CD8-positive, alpha-beta memory T cell (primary cell): Measurements from ENCODE around the gene ZBTB7B. TPM values are rescaled to one million over a fixed set of nuclear protein-coding genes. Genes with fewer than 3 reads are reported as not detected.

ENCODE experiments used
- CTCF ChIA-PET: fragments of 350-600 bp; sonication (Branson Sonifier 250); formaldehyde crosslinking; loops from one replicate; lab custom pipeline; 2021; ENCODE audit warnings: antibody characterized with exemption; lab: Charles Lee
- POLR2A ChIA-PET: fragments of 350-600 bp; sonication (Branson Sonifier 250); formaldehyde crosslinking; loops from one replicate; lab custom pipeline; 2021; ENCODE audit warnings: antibody characterized with exemption; lab: Charles Lee
- DNase-seq, 5 donors: peaks; one replicate each; pipeline versions ENCODE4 v3.0.0 to v3.0.0-alpha.2; 2020 to 2022; ENCODE audit warnings: mixed read lengths in 1 of 5
- H3K27ac ChIP-seq: one replicate; pipeline ENCODE4 v1.7.0; 2013; ENCODE audit warnings: low read depth, mild to moderate bottlenecking, low read length, moderate library complexity
- H3K27me3 ChIP-seq: 2 replicates; pipeline ENCODE4 v1.7.0; 2013; ENCODE audit warnings: low read length, mild to moderate bottlenecking; ENCODE audit not compliant: insufficient read depth, poor library complexity, severe bottlenecking
- H3K36me3 ChIP-seq: 2 replicates; pipeline ENCODE4 v1.7.0; 2013; ENCODE audit warnings: mild to moderate bottlenecking, low read length, moderate library complexity; ENCODE audit not compliant: insufficient read depth
- H3K4me1 ChIP-seq: 2 replicates; pipeline ENCODE4 v1.7.0; 2013; ENCODE audit warnings: mild to moderate bottlenecking, low read length, moderate library complexity; ENCODE audit not compliant: insufficient read depth
- H3K4me3 ChIP-seq: 2 replicates; pipeline ENCODE4 v1.7.0; 2013; ENCODE audit warnings: mild to moderate bottlenecking, low read length
- H3K9me3 ChIP-seq: 2 replicates; pipeline ENCODE4 v1.7.0; 2013; ENCODE audit warnings: mild to moderate bottlenecking, low read length
- H3K27ac Mint-ChIP-seq, 8 donors: one replicate each; pipeline ENCODE4 v1.8.0; 2020 to 2021; ENCODE audit warnings: mixed read lengths in 8 of 8, mild to moderate bottlenecking in 6 of 8, inconsistent platforms in 3 of 8, moderate library complexity in 3 of 8
- H3K27me3 Mint-ChIP-seq, 2 donors: one replicate each; pipeline ENCODE4 v1.8.0; 2020 to 2021; ENCODE audit warnings: mixed read lengths in 2 of 2, mild to moderate bottlenecking in 1 of 2, moderate library complexity in 1 of 2
- H3K36me3 Mint-ChIP-seq, 3 donors: one replicate each; pipeline ENCODE4 v1.8.0; 2020 to 2021; ENCODE audit warnings: mixed read lengths in 3 of 3, inconsistent platforms in 1 of 3, mild to moderate bottlenecking in 1 of 3
- H3K4me1 Mint-ChIP-seq, 3 donors: one replicate each; pipeline ENCODE4 v1.8.0; 2020 to 2021; ENCODE audit warnings: mixed read lengths in 3 of 3, inconsistent platforms in 1 of 3, mild to moderate bottlenecking in 1 of 3
- H3K4me3 Mint-ChIP-seq, 7 donors: one replicate each; pipeline ENCODE4 v1.8.0; 2020 to 2021; ENCODE audit warnings: mixed read lengths in 7 of 7, mild to moderate bottlenecking in 6 of 7, moderate library complexity in 4 of 7, inconsistent platforms in 2 of 7
- H3K9me3 Mint-ChIP-seq, 5 donors: one replicate each; pipeline ENCODE4 v1.8.0; 2020 to 2022; ENCODE audit warnings: mixed read lengths in 5 of 5, mild to moderate bottlenecking in 3 of 5, moderate library complexity in 2 of 5, inconsistent platforms in 1 of 5
- polyA plus RNA-seq: library from polyadenylated mRNA; unstranded; fragments of 300-500 nt; fragmentation: Illumina TruSeq; gene quantifications from one replicate; pipeline ENCODE4 v1.2.3, GENCODE V29; 2021
- total RNA-seq, 2 experiments: library from RNA; stranded (reverse); gene quantifications; one replicate each; pipeline ENCODE4 v1.2.3, GENCODE V29; 2021

Gene ZBTB7B
- total and polyA plus RNA-seq, 3 experiments from 2014 or later, result 3.3 to 34.7 (median 33.2) TPM

GRCh38 chr1:155019377-155020245 is 17.0 kb downstream of the ZBTB7B start:
- peaks cover 40% of the 10 kb centered on the region for H3K4me1 ChIP-seq

GRCh38 chr1:155022136-155022926 is 19.7 kb downstream of the ZBTB7B start:
- no peak for DNase-seq
- H3K4me1 ChIP-seq, result peaks cover 13% of the 10 kb centered on the region
- Mint-ChIP-seq H3K4me1 (peaks cover 11 to 14% (median 12%) of the 10 kb centered on the region in 3 donors), H3K27ac (peak overlapping the region in 3 of 8 donors; percentile 38 to 77 (median 74)), H3K4me3 (no peak overlapping the region), H3K36me3 (no peaks in the 10 kb centered on the region), H3K27me3 (no peaks in the 10 kb centered on the region), H3K9me3 (no peaks in the 10 kb centered on the region)
- H3K27ac ChIP-seq, result no peak overlapping the region
- H3K27me3 ChIP-seq, result no peaks in the 10 kb centered on the region
- CTCF ChIA-PET, result interaction anchor here (0.8 to 16.7 kb wide), 5 partner anchors 14 to 63 kb away, joined by 3 to 207 read pairs (median 3); partner anchors contain the start of genes ADAM15, LENEP, PYGO2 and ZBTB7B
- no peaks in the 10 kb centered on the region for H3K9me3 ChIP-seq
- POLR2A ChIA-PET, result interaction anchor here (0.5 kb wide), 1 partner anchor 723 kb away, joined by 3 read pairs; no protein-coding TSS in a partner anchor
- no peaks in the 10 kb centered on the region for H3K36me3 ChIP-seq
- H3K4me3 ChIP-seq, result no peak overlapping the region

More at GRCh38 chr1:155019377-155020245, 17.0 kb downstream of the ZBTB7B start:
- Mint-ChIP-seq H3K36me3 (peaks cover 0 to 8% (median 0%) of the 10 kb centered on the region in 3 donors), H3K4me1 (peaks cover 22 to 30% (median 30%) of the 10 kb centered on the region in 3 donors), H3K4me3 (peak overlapping the region in 3 of 7 donors; percentile 5 to 41 (median 13)), H3K9me3 (no peaks in the 10 kb centered on the region), H3K27me3 (no peaks in the 10 kb centered on the region), H3K27ac (peak overlapping the region in 7 of 8 donors; percentile 47 to 82 (median 64))
- Histone ChIP-seq H3K4me3 (no peak overlapping the region), H3K27ac (no peak overlapping the region), H3K36me3 (peaks cover 6% of the 10 kb centered on the region), H3K27me3 (no peaks in the 10 kb centered on the region), H3K9me3 (no peaks in the 10 kb centered on the region)
- POLR2A ChIA-PET, result no interaction called here
- CTCF ChIA-PET, result interaction anchor here (1.0 to 16.7 kb wide), 7 partner anchors 10 to 66 kb away, joined by 3 to 207 read pairs (median 42); partner anchors contain the start of genes ADAM15, CKS1B, EFNA4 and LENEP
- DNase-seq, result no peak

DNA sequence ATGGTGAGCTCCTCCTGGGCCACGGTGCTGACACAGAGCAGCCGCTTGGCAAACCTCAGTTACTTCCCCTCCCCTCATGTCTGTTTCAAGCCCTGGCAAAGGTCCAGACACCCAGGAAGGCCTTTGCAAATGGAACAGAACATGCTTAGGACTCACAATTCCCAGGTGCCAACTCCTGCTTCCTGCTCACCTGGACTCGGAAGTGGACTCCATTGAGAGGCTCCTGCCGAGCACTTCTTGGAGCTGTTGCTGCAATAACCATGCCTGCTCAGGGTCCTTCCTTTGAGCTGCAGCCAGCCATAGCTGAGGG is 20.3 kb downstream of the ZBTB7B start:
- no peak for DNase-seq
- H3K36me3 Mint-ChIP-seq, result no peaks in the 10 kb centered on the region
- H3K27me3 ChIP-seq, result no peaks in the 10 kb centered on the region
- H3K4me1 Mint-ChIP-seq, result peaks cover 6 to 10% (median 7%) of the 10 kb centered on the region in 3 donors
- H3K27ac ChIP-seq, result no peak overlapping the region
- H3K36me3 ChIP-seq, result no peaks in the 10 kb centered on the region
- no peaks in the 10 kb centered on the region for H3K27me3 Mint-ChIP-seq
- H3K27ac Mint-ChIP-seq, result no peak overlapping the region
- H3K4me3 ChIP-seq, result no peak overlapping the region
- peaks cover 10% of the 10 kb centered on the region for H3K4me1 ChIP-seq
- no peaks in the 10 kb centered on the region for H3K9me3 ChIP-seq
- H3K9me3 Mint-ChIP-seq, result no peaks in the 10 kb centered on the region
- CTCF ChIA-PET, result interaction anchor here (0.9 to 16.7 kb wide), 4 partner anchors 15 to 62 kb away, joined by 3 to 207 read pairs (median 3); partner anchors contain the start of genes ADAM15, LENEP, PYGO2 and ZBTB7B
- POLR2A ChIA-PET, result interaction anchor here (0.5 kb wide), 1 partner anchor 722 kb away, joined by 3 read pairs; no protein-coding TSS in a partner anchor
- H3K4me3 Mint-ChIP-seq, result no peak overlapping the region

GRCh38 chr1:155023627-155024026 is 21.0 kb downstream of the ZBTB7B start:
- H3K27ac ChIP-seq, result no peak overlapping the region
- no peak overlapping the region for H3K27ac Mint-ChIP-seq
- H3K36me3 ChIP-seq, result no peaks in the 10 kb centered on the region
- no peaks in the 10 kb centered on the region for H3K36me3 Mint-ChIP-seq
- POLR2A ChIA-PET, result no interaction called here
- DNase-seq, result no peak
- CTCF ChIA-PET, result interaction anchor here (0.9 kb wide), 1 partner anchor 63 kb away, joined by 3 read pairs; the partner anchor contains the start of gene PYGO2
- H3K9me3 ChIP-seq, result no peaks in the 10 kb centered on the region
- H3K27me3 ChIP-seq, result no peaks in the 10 kb centered on the region
- no peak overlapping the region for H3K4me3 ChIP-seq
- peaks cover 2% of the 10 kb centered on the region for H3K4me1 ChIP-seq
- H3K4me1 Mint-ChIP-seq, result peaks cover 4 to 6% (median 5%) of the 10 kb centered on the region in 3 donors
- H3K9me3 Mint-ChIP-seq, result no peaks in the 10 kb centered on the region
- H3K27me3 Mint-ChIP-seq, result no peaks in the 10 kb centered on the region
- no peak overlapping the region for H3K4me3 Mint-ChIP-seq

DNA sequence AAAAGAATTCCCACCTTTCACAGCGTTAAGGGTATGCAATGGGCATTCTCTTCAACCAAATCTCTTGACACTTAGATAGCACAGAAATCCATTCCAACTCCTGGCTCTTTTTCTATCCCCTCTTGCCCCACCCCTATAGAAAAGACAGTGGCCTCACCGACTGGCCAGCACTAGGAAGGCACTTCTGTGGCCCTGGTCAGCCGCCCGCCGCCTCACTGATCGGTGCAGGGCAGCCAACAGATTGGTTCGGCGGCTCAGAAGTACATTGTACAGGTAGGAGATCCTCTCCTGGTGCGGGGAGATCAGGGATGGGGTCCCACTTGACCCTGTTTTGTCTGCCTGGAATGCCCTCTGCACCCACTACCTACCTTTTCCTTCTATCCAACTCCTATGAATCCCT is 21.7 kb downstream of the ZBTB7B start:
- H3K27me3 Mint-ChIP-seq, result peaks cover 3 to 6% of the 10 kb centered on the region in 2 donors
- CTCF ChIA-PET, result interaction anchor here (0.7 to 1.6 kb wide), 3 partner anchors 20 to 37 kb away, joined by 3 to 4 read pairs (median 4); partner anchors contain the start of gene ADAM15
- H3K4me1 ChIP-seq, result no peaks in the 10 kb centered on the region
- no peaks in the 10 kb centered on the region for H3K36me3 ChIP-seq
- H3K4me3 ChIP-seq, result no peak overlapping the region
- H3K4me1 Mint-ChIP-seq, result peaks cover under 1 to 5% (median 3%) of the 10 kb centered on the region in 3 donors
- H3K27ac ChIP-seq, result no peak overlapping the region
- H3K9me3 Mint-ChIP-seq, result no peaks in the 10 kb centered on the region
- H3K9me3 ChIP-seq, result no peaks in the 10 kb centered on the region
- no peak overlapping the region for H3K27ac Mint-ChIP-seq
- no peak overlapping the region for H3K4me3 Mint-ChIP-seq
- POLR2A ChIA-PET, result no interaction called here
- no peaks in the 10 kb centered on the region for H3K36me3 Mint-ChIP-seq
- no peak for DNase-seq
- H3K27me3 ChIP-seq, result no peaks in the 10 kb centered on the region

- H3K36me3 Mint-ChIP-seq, result no peaks in the 10 kb centered on the region
- H3K4me1 Mint-ChIP-seq, result peaks cover 0 to 2% (median 0%) of the 10 kb centered on the region in 3 donors
- H3K4me3 ChIP-seq, result no peak overlapping the region
- no peaks in the 10 kb centered on the region for H3K4me1 ChIP-seq
- CTCF ChIA-PET, result interaction anchor here (1.6 kb wide), 2 partner anchors 9 to 25 kb away, joined by 4 to 7 read pairs; partner anchors contain the start of gene ADAM15
- H3K4me3 Mint-ChIP-seq, result no peak overlapping the region
- H3K27me3 ChIP-seq, result no peaks in the 10 kb centered on the region
- no peak overlapping the region for H3K27ac ChIP-seq
- H3K27me3 Mint-ChIP-seq, result peaks cover 6 to 7% of the 10 kb centered on the region in 2 donors
- no peaks in the 10 kb centered on the region for H3K9me3 Mint-ChIP-seq
- POLR2A ChIA-PET, result no interaction called here
- DNase-seq, result no peak
- H3K36me3 ChIP-seq, result no peaks in the 10 kb centered on the region
- no peaks in the 10 kb centered on the region for H3K9me3 ChIP-seq
- no peak overlapping the region for H3K27ac Mint-ChIP-seq
These were observed 23.6 kb downstream of the ZBTB7B start for GRCh38 chr1:155026154-155026553.

- H3K27ac ChIP-seq, result no peak overlapping the region
- H3K27ac Mint-ChIP-seq, result no peak overlapping the region
- no peaks in the 10 kb centered on the region for H3K9me3 Mint-ChIP-seq
- H3K4me3 ChIP-seq, result no peak overlapping the region
- peaks cover 6 to 7% of the 10 kb centered on the region in 2 donors for H3K27me3 Mint-ChIP-seq
- no peaks in the 10 kb centered on the region for H3K9me3 ChIP-seq
- no peaks in the 10 kb centered on the region for H3K36me3 ChIP-seq
- no peaks in the 10 kb centered on the region for H3K36me3 Mint-ChIP-seq
- H3K4me1 Mint-ChIP-seq, result peaks cover 0 to 2% (median 0%) of the 10 kb centered on the region in 3 donors
- H3K27me3 ChIP-seq, result no peaks in the 10 kb centered on the region
- DNase-seq, result no peak
- H3K4me1 ChIP-seq, result no peaks in the 10 kb centered on the region
- CTCF ChIA-PET, result interaction anchor here (1.6 kb wide), 1 partner anchor 9 kb away, joined by 7 read pairs; no protein-coding TSS in a partner anchor
- no peak overlapping the region for H3K4me3 Mint-ChIP-seq
- POLR2A ChIA-PET, result no interaction called here
These were observed 24.0 kb downstream of the ZBTB7B start for GRCh38 chr1:155026588-155026987.
